SKM-1 treated with dmso at 0.1 percent for 144 hours (cell line): Measurements from ENCODE around the gene HARS1.
"Not testable (repeated sequence)": the region's sequence is repeated elsewhere in the genome, so short reads cannot be mapped to it uniquely, and the experiment has no call there.

Experiments used
- DNase-seq: peaks from one replicate; lab custom pipeline; 2025; ENCODE audit not compliant: unreplicated experiment; lab: John Stamatoyannopoulos, UW

HARS1 gene

GRCh38 chr5:140677947-140678346 lies 13.2 kb downstream of the HARS1 start:
- no peak for DNase-seq

GRCh38 chr5:140674629-140675028 lies 16.5 kb downstream of the HARS1 start:
- no peak for DNase-seq

GRCh38 chr5:140674211-140674610 lies 17.0 kb downstream of the HARS1 start:
- DNase-seq = no peak

DNA sequence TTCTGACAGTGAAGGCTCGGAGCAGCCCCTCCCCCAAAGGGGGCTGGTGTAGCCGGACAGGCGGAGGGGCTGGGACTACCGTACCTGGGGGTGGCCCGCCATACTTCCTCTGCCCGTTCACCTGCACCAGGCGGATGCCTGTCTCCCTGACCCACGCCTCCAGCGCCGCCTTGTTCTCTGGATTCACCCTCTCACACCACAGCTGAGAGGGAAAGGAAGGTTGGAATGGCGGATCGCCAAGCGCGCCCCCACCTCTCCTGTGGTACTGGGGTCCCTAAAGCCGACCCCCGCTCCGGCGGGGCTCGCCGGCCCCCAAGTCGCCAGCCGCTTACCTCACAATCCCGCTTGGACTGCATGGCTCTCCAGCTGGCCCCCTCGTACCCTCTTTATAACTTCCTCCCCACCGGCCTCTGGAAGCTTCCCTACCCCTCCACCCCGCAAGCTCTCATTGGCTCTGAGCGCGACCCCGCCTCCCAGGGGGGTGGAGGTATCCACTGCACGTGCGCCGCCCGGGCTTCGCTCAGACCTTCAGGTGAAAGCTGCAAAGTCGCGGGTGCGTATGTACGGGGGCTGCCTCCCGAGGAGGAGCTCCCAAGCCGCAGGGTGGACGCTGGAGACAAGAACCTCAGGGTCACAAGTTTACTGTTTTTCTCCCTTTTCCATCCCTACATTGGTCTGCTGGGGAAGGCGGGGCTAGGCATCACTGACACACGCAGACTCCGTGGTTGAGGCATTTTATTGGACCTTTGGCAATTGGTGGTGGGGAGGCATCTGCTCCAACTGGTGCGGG lies 17.8 kb downstream of the HARS1 start, which contains the start of gene DND1:
TSS of gene DND1 (minus strand) at position 390 of the 790 bp plus-strand sequence. CDS start at position 356, 34 bp downstream.
- no peak for DNase-seq

DNA sequence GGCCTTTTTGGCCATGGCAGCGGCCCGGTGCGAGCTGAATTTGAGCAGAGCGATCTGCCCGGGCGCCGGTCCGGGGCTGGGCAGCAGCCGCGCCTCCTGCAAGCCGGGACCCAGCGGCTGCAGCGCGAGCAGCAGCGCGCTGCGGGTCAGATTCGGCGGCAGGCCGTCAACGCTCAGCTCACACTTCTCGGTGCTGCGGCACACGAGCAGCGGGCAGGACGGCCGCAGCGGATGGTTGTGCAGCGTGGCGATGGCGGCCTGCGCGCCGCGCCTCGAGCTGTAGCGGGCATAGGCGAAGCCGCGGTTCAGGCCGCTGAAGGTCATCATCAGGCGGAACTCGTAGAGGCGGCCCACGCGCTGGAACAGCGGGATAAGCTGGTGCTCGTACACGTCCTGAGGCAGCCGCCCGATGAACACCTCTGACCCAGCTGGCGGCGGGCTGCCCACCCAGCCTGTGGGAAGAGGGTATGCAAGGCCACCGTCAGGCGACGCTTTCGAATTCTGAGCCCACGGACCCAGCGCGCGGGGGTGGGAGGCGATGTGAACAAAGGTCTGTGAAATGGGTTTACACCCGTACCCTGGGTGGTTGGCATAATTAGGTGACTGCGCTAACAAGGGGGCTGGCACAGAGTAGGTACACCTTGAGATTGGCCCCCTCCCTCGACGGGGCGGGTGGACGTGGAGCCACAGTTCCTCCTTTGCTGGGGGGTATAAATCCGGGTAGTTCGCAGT lies 18.5 kb downstream of the HARS1 start:
- no peak for DNase-seq

DNA sequence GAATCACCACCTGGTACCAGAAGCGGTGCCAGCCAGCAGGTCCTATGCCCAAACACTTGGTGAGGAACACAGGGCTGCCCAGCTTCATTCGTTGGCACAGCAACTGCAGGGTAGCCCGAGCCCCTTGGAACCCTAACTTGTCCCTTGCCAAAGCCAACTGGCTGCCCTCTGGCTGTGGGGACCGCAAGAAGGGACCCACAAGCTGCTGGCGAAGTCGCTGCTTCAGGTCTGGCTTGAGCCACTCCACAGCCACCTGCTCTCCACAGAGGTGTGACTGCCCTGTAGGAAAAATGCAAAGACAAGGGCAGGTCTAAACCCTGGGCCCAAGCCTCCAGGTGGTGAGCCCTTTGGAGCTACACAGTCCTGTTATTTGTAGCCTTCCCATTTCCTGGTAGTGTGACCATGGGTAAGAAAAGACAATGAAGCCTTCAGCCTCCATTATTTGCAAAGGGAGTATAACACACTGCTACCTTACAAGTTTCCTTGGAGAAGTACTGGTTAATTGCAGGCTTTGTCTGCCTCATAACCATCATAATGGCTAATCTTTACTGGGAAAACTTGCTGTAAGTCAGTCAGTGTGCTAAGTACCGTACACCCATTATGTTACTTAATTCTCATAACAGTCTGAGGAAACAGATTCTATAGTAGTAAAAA lies 19.6 kb downstream of the HARS1 start:
- DNase-seq = no peak

GRCh38 chr5:140671035-140671434 lies 20.1 kb downstream of the HARS1 start:
- DNase-seq = not testable (repeated sequence)

GRCh38 chr5:140664359-140665119 lies 26.6 kb downstream of the HARS1 start, which contains the start of gene WDR55:
TSS of gene WDR55 (plus strand) at chr5:140664904. CDS start at chr5:140664913, 9 bp downstream.
- DNase-seq = peak; percentile 96

- DNase-seq = no peak
These were observed 27.2 kb downstream of the HARS1 start for GRCh38 chr5:140664030-140664358.

DNA sequence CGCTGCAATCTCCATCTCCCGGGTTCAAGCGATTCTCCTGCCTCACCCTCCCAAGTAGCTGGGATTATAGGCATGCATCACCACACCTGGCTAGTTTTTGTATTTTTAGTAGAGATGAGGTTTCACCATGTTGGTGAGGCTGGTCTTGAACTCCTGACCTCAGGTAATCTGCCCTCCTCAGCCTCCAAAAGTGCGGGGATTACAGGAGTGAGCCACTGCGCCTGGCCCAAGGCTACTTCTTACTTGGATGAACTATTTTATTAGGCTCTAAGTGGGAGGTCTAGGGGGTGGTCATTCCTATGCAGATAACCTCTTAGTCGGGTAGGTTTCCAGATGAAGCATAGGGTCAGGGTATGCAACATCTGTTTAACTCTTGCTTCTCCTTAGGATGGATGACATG lies 30.8 kb downstream of the HARS1 start:
- not testable (repeated sequence) for DNase-seq

GRCh38 chr5:140658870-140659269 lies 32.3 kb downstream of the HARS1 start:
- no peak for DNase-seq

DNA sequence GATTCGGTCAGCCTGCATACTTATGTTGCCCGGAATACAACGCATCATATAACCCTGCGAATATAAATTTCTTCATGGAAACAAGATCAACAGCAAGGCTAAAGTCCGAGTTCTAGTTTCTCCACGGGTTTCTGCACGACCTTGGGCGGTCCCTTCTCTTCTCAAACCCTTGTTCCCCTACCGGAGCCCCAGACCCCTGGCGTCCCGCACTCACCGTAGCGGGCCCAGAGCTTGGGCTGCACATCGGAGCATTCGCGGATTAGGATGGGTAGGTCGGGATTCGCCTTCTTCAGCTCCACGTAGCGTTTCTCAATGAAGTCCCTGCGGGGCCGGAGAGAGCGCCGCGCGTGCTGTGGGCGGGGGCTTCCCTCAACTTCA lies 44.1 kb downstream of the HARS1 start:
- no peak for DNase-seq

GRCh38 chr5:140642718-140643117 lies 48.5 kb downstream of the HARS1 start:
- no peak for DNase-seq

GRCh38 chr5:140641716-140642115 lies 49.5 kb downstream of the HARS1 start:
- no peak for DNase-seq

DNA sequence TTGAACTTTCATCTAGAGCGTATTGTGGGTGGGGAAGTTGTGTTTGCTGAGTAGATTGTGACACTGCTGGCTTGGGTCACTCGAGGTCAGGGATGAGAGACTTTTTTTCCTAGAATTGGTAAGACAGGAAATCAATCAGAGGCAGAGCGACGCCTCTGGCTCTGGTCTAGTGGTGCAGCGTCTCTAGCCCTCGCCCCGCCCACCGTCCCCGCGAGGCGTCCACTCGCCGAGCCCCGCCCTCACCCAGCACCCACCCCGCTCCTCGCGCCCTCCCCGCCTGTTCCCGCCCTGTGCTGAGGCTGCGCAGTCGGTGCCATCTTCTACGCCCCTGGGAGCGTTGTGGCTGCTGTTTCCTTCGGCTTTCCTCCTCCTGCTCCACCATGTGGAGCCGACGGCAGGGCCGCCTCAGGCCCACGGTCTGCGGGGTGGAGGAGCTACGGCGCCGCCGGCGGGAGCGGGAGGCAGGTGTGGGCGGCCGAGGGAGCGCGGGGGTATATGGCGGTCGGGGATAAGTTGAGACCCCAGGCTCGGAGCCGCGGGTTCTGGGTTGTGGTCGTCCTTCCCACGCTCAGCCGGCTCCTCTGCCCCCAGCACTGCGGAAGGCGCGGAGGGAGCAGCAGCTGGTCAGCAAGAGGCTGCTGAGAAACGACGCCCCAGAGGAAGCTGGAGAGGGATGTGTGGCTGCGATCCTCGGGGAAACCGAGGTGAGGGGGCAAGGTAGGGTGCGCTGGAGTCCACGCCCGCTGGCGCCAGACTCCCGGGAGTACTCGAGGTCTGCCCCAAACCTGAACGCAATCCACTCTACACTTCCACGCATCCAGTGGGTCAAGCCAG lies 51.8 kb downstream of the HARS1 start, which contains the start of gene TMCO6:
TSS of gene TMCO6 (plus strand) at position 304 of the 834 bp plus-strand sequence. CDS start at position 381, 77 bp downstream.
- peak; percentile 99 for DNase-seq

DNA sequence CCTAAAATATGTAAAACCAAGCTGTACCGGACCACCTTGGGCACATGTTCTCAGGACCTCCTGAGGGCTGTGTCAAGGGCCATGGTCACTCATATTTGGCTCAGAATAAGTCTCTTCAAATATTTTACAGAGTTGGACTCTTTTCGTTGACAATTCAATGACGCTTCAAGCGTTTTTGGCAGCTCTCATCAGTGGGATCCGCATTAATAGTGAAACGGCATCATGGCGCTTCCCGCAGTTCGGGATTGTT lies 52.3 kb downstream of the HARS1 start:
- not testable (repeated sequence) for DNase-seq

- no peak for DNase-seq
These were observed 53.6 kb downstream of the HARS1 start for GRCh38 chr5:140637371-140638100.

- DNase-seq = no peak
These were observed 55.6 kb downstream of the HARS1 start for GRCh38 chr5:140635291-140636257.
